ENCODE data around the gene STAC3.

GRCh38 chr12:57210461-57210860 lies 40.5 kb downstream of the STAC3 start:
- no peak for TF ChIP-seq CTCF (IDR thresholded peaks at IDR 0.05)
- no peak for TF ChIP-seq EP300 (IDR thresholded peaks at IDR 0.05)
- no peak for TF ChIP-seq CHD4 (IDR thresholded peaks at IDR 0.05; ENCODE audit: borderline replicate concordance)
- no peak for TF ChIP-seq RFX5 (IDR thresholded peaks at IDR 0.05)
- TF ChIP-seq USF2 (IDR thresholded peaks at IDR 0.05) = no peak
- TF ChIP-seq FOSB (CRISPR knock-in tag; IDR thresholded peaks at IDR 0.05) = no peak
